DND-41 (cell line): ENCODE data around the gene SNAP25.

Experiments used
- ATAC-seq: fragments of 200-7000 bp; cut with Tn5 transposase; 3 replicates; pipeline ENCODE4 v1.9.1; 2021; ENCODE audit warnings: low read depth; ENCODE audit not compliant: insufficient read depth
- DNase-seq: peaks from one replicate; pipeline ENCODE4 v3.0.0-alpha.2; 2020
- H2AFZ ChIP-seq: 2 replicates; pipeline ENCODE4 v1.6.0; 2012; ENCODE audit warnings: low read depth, low read length
- H3K27ac ChIP-seq: 2 replicates; pipeline ENCODE4 v1.5.1; 2012; ENCODE audit warnings: low read length, inconsistent platforms
- H3K27me3 ChIP-seq: fragments of 200-600 bp; sonication (generic); 2 replicates; pipeline ENCODE4 v1.6.0; 2012; ENCODE audit warnings: low read length, mild to moderate bottlenecking, inconsistent platforms; ENCODE audit not compliant: insufficient read depth, poor library complexity
- H3K36me3 ChIP-seq: 2 replicates; pipeline ENCODE4 v1.5.1; 2012; ENCODE audit warnings: low read length, inconsistent platforms; ENCODE audit not compliant: insufficient read depth
- H3K4me1 ChIP-seq: 2 replicates; pipeline ENCODE4 v1.5.1; 2012; ENCODE audit warnings: mild to moderate bottlenecking, low read length; ENCODE audit not compliant: insufficient read depth
- H3K4me2 ChIP-seq: 2 replicates; pipeline ENCODE4 v1.6.0; 2012; ENCODE audit warnings: mild to moderate bottlenecking, moderate library complexity, low read length, inconsistent platforms; ENCODE audit not compliant: insufficient read depth
- H3K4me3 ChIP-seq, 2 experiments: fragments of 200-600 bp in 1 of 2; shearing (Covaris generic) in 1 of 2; 2 replicates each; pipeline ENCODE4 v1.5.1; 2012 to 2016; ENCODE audit warnings: inconsistent platforms in 2 of 2, low read length in 2 of 2, mild to moderate bottlenecking in 2 of 2, low read depth in 1 of 2, moderate library complexity in 1 of 2
- H3K79me2 ChIP-seq: 2 replicates; pipeline ENCODE4 v1.6.0; 2012; ENCODE audit warnings: low read length, inconsistent platforms; ENCODE audit not compliant: insufficient read depth
- H3K9ac ChIP-seq: 2 replicates; pipeline ENCODE4 v1.6.0; 2012; ENCODE audit warnings: low read depth, mild to moderate bottlenecking, inconsistent platforms, low read length, moderate library complexity
- H3K9me3 ChIP-seq: 2 replicates; pipeline ENCODE4 v1.5.1; 2012; ENCODE audit warnings: low read length, moderate library complexity, mild to moderate bottlenecking, inconsistent platforms; ENCODE audit not compliant: insufficient read depth, severe bottlenecking
- H4K20me1 ChIP-seq: 2 replicates; pipeline ENCODE4 v1.6.0; 2012; ENCODE audit warnings: low read length; ENCODE audit not compliant: insufficient read depth
- CTCF ChIP-seq: IDR thresholded peaks from 2 replicates; pipeline ENCODE4 v1.5.1; 2012; ENCODE audit warnings: borderline replicate concordance, low read length, moderate library complexity, mild to moderate bottlenecking; ENCODE audit not compliant: poor library complexity, severe bottlenecking; ENCODE audit errors: extremely low read depth
- EZH2 ChIP-seq: IDR thresholded peaks from 3 replicates; pipeline ENCODE4 v1.6.1; 2012; ENCODE audit warnings: borderline replicate concordance, low read depth, mild to moderate bottlenecking, moderate library complexity, low read length, inconsistent platforms; ENCODE audit not compliant: severe bottlenecking

The SNAP25 gene

DNA sequence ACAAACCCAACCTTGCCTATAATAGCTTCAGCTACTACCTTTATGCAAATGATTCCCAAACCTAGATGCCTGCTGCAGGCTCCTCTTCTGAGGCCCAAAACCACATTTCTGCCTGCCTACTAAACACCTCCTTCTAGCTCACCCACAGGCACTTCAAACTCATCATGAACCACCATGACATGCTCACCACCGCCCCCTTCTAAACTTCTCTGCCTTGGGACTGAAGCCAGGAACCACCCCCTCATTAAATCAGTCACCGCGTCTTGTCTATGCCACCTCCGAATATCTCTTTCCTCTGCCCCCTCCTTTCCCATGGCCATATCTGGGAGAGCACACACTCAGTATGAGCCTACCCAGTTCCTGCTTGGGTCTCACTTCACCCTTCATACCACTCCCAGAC, 101.2 kb downstream of the SNAP25 start:
- Histone ChIP-seq H3K27ac (no peak overlapping the region), H4K20me1 (no peaks in the 10 kb centered on the region), H3K36me3 (no peaks in the 10 kb centered on the region), H2AFZ (no peak overlapping the region), H3K9me3 (no peaks in the 10 kb centered on the region), H3K79me2 (no peaks in the 10 kb centered on the region), H3K4me2 (no peak overlapping the region), H3K4me3 (no peak overlapping the region), H3K4me1 (no peaks in the 10 kb centered on the region), H3K9ac (no peak overlapping the region), H3K27me3 (no peaks in the 10 kb centered on the region)
- ATAC-seq (no peak), DNase-seq (no peak)
- TF ChIP-seq EZH2 (no peak), CTCF (no peak)

- TF ChIP-seq CTCF: no peak
- no peak for TF ChIP-seq EZH2
- Histone ChIP-seq H3K9ac (no peak overlapping the region), H3K79me2 (no peaks in the 10 kb centered on the region), H3K4me3 (no peak overlapping the region), H4K20me1 (no peaks in the 10 kb centered on the region), H3K27me3 (no peaks in the 10 kb centered on the region), H3K27ac (no peak overlapping the region), H3K4me2 (no peak overlapping the region), H3K9me3 (no peaks in the 10 kb centered on the region), H3K4me1 (no peaks in the 10 kb centered on the region), H2AFZ (no peak overlapping the region), H3K36me3 (no peaks in the 10 kb centered on the region)
- DNase-seq (no peak), ATAC-seq (no peak)
Measured at GRCh38 chr20:10321138-10321717, 102.6 kb downstream of the SNAP25 start.

GRCh38 chr20:10322073-10323012, 103.7 kb downstream of the SNAP25 start:
- DNase-seq: no peak
- H3K4me1 ChIP-seq: no peaks in the 10 kb centered on the region

More at GRCh38 chr20:10322073-10323012, 103.7 kb downstream of the SNAP25 start:
- H3K9ac ChIP-seq: no peak overlapping the region
- no peaks in the 10 kb centered on the region for H3K27me3 ChIP-seq
- no peak for ATAC-seq
- H3K9me3 ChIP-seq: no peaks in the 10 kb centered on the region
- no peaks in the 10 kb centered on the region for H4K20me1 ChIP-seq
- no peaks in the 10 kb centered on the region for H3K36me3 ChIP-seq
- no peaks in the 10 kb centered on the region for H3K79me2 ChIP-seq
- H3K4me2 ChIP-seq: no peak overlapping the region
- no peak overlapping the region for H3K4me3 ChIP-seq
- no peak overlapping the region for H2AFZ ChIP-seq
- H3K27ac ChIP-seq: no peak overlapping the region
- TF ChIP-seq EZH2 (no peak), CTCF (no peak)
